Measurements from ENCODE around the gene CHURC1. TPM values are rescaled to one million over a fixed set of nuclear protein-coding genes. Genes with fewer than 3 reads are reported as not detected.

Gene CHURC1
- polyA plus RNA-seq, 1 of the 3 experiments (the other 2 are of a cell fraction) = 66.8 TPM

DNA sequence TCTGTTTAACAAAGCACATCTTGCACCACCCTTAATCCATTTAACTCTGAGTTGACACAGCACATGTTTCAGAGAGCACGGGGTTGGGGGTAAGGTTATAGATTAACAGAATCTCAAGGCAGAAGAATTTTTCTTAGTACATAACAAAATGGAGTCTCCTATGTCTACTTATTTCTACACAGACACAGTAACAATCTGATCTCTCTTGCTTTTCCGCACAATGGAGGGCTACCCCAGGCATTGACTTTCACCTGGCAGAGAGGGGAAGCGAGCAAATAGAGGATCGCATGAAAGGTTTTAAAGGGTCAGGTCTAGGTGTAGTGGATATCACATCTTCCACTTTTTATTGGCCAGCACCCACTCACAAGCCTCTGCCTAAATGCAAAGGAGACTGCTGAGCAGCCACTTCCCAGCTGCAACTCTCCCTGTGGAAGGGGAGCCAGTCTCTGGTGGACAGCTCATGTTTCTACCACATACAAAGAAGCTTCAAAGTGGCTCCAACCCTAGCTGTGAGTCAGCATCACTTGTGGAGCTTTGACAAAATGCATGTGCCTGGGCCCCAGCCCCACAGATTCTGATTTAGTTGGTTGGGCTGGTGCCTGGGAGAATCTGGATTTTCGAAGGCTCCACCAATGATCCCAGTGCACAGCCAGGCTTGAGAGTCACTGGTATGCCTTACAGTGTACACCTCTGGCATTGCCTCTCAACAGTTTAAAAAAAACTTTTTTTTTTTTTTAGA, 65.2 kb downstream of the CHURC1 start:
- no peaks in the 10 kb centered on the region for H4K20me1 ChIP-seq (ENCODE audit: insufficient read depth)
- ChIA-PET POLR2A (no interaction called here), CTCF (no interaction called here)
- no peak overlapping the region for H3K4me3 ChIP-seq (ENCODE audit: low read depth in 2 of 2, low read length in 1 of 2)
- WGBS (ENCODE audit: low lambda C conversion rate) = 65% methylated on average over 5 of the region's 5 CpGs
- no peaks in the 10 kb centered on the region for H3K9me2 ChIP-seq
- H3K4me2 ChIP-seq = no peak overlapping the region
- 0 out of 2 replicates have a peak, but pooled peaks have one; percentile 20 for TF ChIP-seq JUND (IDR thresholded peaks at IDR 0.05)
- TF ChIP-seq FOSL2 (IDR thresholded peaks at IDR 0.05; ENCODE audit: borderline replicate concordance, low read depth) = peak; percentile 44; the same call in 1 of the 2 replicates
- TF ChIP-seq, protein P1, sequence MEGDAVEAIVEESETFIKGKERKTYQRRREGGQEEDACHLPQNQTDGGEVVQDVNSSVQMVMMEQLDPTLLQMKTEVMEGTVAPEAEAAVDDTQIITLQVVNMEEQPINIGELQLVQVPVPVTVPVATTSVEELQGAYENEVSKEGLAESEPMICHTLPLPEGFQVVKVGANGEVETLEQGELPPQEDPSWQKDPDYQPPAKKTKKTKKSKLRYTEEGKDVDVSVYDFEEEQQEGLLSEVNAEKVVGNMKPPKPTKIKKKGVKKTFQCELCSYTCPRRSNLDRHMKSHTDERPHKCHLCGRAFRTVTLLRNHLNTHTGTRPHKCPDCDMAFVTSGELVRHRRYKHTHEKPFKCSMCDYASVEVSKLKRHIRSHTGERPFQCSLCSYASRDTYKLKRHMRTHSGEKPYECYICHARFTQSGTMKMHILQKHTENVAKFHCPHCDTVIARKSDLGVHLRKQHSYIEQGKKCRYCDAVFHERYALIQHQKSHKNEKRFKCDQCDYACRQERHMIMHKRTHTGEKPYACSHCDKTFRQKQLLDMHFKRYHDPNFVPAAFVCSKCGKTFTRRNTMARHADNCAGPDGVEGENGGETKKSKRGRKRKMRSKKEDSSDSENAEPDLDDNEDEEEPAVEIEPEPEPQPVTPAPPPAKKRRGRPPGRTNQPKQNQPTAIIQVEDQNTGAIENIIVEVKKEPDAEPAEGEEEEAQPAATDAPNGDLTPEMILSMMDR (IDR thresholded peaks at IDR 0.05) = no peak
- TF ChIP-seq, protein P2, sequence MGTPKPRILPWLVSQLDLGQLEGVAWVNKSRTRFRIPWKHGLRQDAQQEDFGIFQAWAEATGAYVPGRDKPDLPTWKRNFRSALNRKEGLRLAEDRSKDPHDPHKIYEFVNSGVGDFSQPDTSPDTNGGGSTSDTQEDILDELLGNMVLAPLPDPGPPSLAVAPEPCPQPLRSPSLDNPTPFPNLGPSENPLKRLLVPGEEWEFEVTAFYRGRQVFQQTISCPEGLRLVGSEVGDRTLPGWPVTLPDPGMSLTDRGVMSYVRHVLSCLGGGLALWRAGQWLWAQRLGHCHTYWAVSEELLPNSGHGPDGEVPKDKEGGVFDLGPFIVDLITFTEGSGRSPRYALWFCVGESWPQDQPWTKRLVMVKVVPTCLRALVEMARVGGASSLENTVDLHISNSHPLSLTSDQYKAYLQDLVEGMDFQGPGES (IDR thresholded peaks at IDR 0.05; ENCODE audit: low read depth, low read length) = no peak
- TF ChIP-seq, protein P3, sequence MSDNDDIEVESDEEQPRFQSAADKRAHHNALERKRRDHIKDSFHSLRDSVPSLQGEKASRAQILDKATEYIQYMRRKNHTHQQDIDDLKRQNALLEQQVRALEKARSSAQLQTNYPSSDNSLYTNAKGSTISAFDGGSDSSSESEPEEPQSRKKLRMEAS (IDR thresholded peaks at IDR 0.05; ENCODE audit: low read depth) = peak; percentile 53; the same call in 1 of the 2 replicates
- TF ChIP-seq, protein P4, sequence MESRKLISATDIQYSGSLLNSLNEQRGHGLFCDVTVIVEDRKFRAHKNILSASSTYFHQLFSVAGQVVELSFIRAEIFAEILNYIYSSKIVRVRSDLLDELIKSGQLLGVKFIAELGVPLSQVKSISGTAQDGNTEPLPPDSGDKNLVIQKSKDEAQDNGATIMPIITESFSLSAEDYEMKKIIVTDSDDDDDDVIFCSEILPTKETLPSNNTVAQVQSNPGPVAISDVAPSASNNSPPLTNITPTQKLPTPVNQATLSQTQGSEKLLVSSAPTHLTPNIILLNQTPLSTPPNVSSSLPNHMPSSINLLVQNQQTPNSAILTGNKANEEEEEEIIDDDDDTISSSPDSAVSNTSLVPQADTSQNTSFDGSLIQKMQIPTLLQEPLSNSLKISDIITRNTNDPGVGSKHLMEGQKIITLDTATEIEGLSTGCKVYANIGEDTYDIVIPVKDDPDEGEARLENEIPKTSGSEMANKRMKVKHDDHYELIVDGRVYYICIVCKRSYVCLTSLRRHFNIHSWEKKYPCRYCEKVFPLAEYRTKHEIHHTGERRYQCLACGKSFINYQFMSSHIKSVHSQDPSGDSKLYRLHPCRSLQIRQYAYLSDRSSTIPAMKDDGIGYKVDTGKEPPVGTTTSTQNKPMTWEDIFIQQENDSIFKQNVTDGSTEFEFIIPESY (IDR thresholded peaks at IDR 0.05; ENCODE audit: borderline replicate concordance, low read depth) = no peak
- no peaks in the 10 kb centered on the region for H3K36me3 ChIP-seq (replicated peaks in 1 of 2; ENCODE audit: control insufficient read depth in 1 of 2, insufficient read depth in 2 of 2, low read length in 1 of 2)
- H3K9me3 ChIP-seq = no peaks in the 10 kb centered on the region
- peaks cover 0 to 2% of the 10 kb centered on the region in 2 experiments; a peak in 2 of 4 replicates for H3K4me1 ChIP-seq (ENCODE audit: control insufficient read depth in 1 of 2, insufficient read depth in 2 of 2, low read depth in 1 of 2, low read length in 1 of 2)
- no peak overlapping the region for H3K27ac ChIP-seq (ENCODE audit: low read depth in 2 of 2, low read length in 1 of 2)
- H3K9ac ChIP-seq = no peak overlapping the region
- no peaks in the 10 kb centered on the region for H3K27me3 ChIP-seq (ENCODE audit: insufficient read depth)
- no peak overlapping the region for H2AFZ ChIP-seq (ENCODE audit: low read depth)
- H3F3A ChIP-seq (replicated peaks; ENCODE audit: insufficient read depth) = no peaks in the 10 kb centered on the region
- DNase-seq = no peak
- no peaks in the 10 kb centered on the region for H3K79me2 ChIP-seq (ENCODE audit: insufficient read depth)

DNA sequence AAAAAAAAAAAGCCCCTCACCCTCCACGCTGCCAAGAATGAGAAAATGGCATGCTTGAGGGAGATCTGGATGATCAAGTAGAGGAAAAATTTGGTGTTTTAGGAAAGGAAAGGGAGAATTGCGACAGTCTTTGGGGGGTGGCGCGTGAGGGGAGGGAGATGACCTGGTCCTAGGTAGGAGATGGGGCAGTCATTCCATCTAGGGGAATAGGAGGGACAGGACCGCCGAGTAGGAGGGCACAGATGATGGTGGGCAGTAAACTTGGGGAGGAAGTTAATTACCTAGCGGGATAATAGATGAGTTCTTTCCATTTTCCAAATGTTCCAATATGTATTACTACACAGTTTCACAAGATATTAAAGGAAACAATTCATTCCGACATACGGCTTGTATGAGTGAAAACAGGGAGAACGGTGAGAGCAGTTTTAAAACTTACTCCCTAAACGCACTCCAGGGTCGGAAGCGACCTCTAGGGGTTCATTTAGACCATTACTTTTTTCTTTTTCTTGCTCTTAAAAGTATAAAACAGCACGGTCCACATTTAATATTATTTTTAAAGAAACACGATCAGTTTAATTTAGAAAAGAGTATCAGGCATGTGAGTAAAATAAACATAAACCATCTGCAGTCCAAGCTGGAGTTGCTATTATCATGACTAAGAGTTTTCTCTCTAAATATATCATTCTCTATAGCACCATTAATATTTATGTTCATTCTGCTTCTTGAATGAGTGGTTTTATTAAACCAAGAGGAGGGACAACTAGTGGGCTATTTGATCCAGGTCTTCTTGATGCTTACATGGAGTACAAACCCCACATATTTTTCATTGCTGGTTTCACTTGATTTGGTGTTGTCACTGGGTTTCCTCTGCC, 69.4 kb downstream of the CHURC1 start:
- CTCF ChIA-PET = interaction anchor here (0.7 to 4.7 kb wide), 10 partner anchors 11 to 1088 kb away, joined by 3 to 50 read pairs (median 3); no protein-coding TSS in a partner anchor

More for the DNA sequence above, 69.4 kb downstream of the CHURC1 start:
- DNase-seq = peak; percentile 65
- H3K9ac ChIP-seq = no peak overlapping the region
- H3K27me3 ChIP-seq (ENCODE audit: insufficient read depth) = no peaks in the 10 kb centered on the region
- no peaks in the 10 kb centered on the region for H3K9me3 ChIP-seq
- no peaks in the 10 kb centered on the region for H4K20me1 ChIP-seq (ENCODE audit: insufficient read depth)
- H3K27ac ChIP-seq (ENCODE audit: low read depth in 2 of 2, low read length in 1 of 2) = no peak overlapping the region
- peaks cover 6 to 8% of the 10 kb centered on the region in 2 experiments; a peak in 3 of 4 replicates for H3K4me1 ChIP-seq (ENCODE audit: control insufficient read depth in 1 of 2, insufficient read depth in 2 of 2, low read depth in 1 of 2, low read length in 1 of 2)
- H3K4me2 ChIP-seq = peak overlapping the region; percentile 36
- peak overlapping the region; percentile 74 for H2AFZ ChIP-seq (ENCODE audit: low read depth)
- H3K36me3 ChIP-seq (replicated peaks in 1 of 2; ENCODE audit: control insufficient read depth in 1 of 2, insufficient read depth in 2 of 2, low read length in 1 of 2) = no peaks in the 10 kb centered on the region
- WGBS (ENCODE audit: low lambda C conversion rate) = 3% methylated on average over 15 of the region's 15 CpGs
- H3K9me2 ChIP-seq = no peaks in the 10 kb centered on the region
- H3F3A ChIP-seq (replicated peaks; ENCODE audit: insufficient read depth) = no peaks in the 10 kb centered on the region
- TF ChIP-seq FOXM1 (IDR thresholded peaks at IDR 0.05; ENCODE audit: low read depth) (no peak), CHD2 (IDR thresholded peaks at IDR 0.05; ENCODE audit: low read length, partially characterized antibody) (no peak), RAD21 (IDR thresholded peaks at IDR 0.05; ENCODE audit: low read length) (peak; percentile 79), SMC3 (IDR thresholded peaks at IDR 0.05; ENCODE audit: low read depth, low read length) (peak; percentile 35), FOSL2 (IDR thresholded peaks at IDR 0.05; ENCODE audit: borderline replicate concordance, low read depth) (no peak)
- TF ChIP-seq, protein P5, sequence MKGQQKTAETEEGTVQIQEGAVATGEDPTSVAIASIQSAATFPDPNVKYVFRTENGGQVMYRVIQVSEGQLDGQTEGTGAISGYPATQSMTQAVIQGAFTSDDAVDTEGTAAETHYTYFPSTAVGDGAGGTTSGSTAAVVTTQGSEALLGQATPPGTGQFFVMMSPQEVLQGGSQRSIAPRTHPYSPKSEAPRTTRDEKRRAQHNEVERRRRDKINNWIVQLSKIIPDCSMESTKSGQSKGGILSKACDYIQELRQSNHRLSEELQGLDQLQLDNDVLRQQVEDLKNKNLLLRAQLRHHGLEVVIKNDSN (IDR thresholded peaks at IDR 0.05; ENCODE audit: borderline replicate concordance, low read depth) = no peak
- TF ChIP-seq, protein P1 (IDR thresholded peaks at IDR 0.05) = peak; percentile 80
- POLR2A ChIA-PET = no interaction called here
- peak overlapping the region; percentile 36 to 54 for H3K4me3 ChIP-seq (ENCODE audit: low read depth in 2 of 2, low read length in 1 of 2)
- peaks cover 16% of the 10 kb centered on the region for H3K79me2 ChIP-seq (ENCODE audit: insufficient read depth)

All from SK-N-SH (cell line).